Tibial nerve (tissue), 4 donors: ENCODE measurements around the gene KLHL40. TPM values are rescaled to one million over a fixed set of nuclear protein-coding genes. Genes with fewer than 3 reads are reported as not detected.

ENCODE experiments used
- DNase-seq, 2 donors: peaks; one replicate each; pipeline ENCODE4 v3.0.0-alpha.2; 2019; ENCODE audit warnings: low spot score in 2 of 2
- H3K27ac ChIP-seq, 4 donors: fragments of 200-600 bp; sonication (generic) in 3 of 4; one replicate each; pipeline ENCODE4 v1.5.1; 2017 to 2019; ENCODE audit warnings: mild to moderate bottlenecking in 1 of 4
- H3K27me3 ChIP-seq, 2 donors: fragments of 200-600 bp; sonication (generic) in 1 of 2; one replicate each; pipeline versions ENCODE4 v1.5.1 to v1.6.0; 2017 to 2019
- H3K36me3 ChIP-seq, 3 donors: fragments of 200-600 bp; sonication (generic); one replicate each; pipeline ENCODE4 v1.5.1; 2018 to 2019
- H3K4me1 ChIP-seq, 4 donors: fragments of 200-600 bp; sonication (generic) in 3 of 4; one replicate each; pipeline ENCODE4 v1.5.1; 2017 to 2019
- H3K4me3 ChIP-seq, 4 donors: fragments of 200-600 bp; sonication (generic) in 3 of 4; one replicate each; pipeline ENCODE4 v1.5.1; 2017 to 2019; ENCODE audit warnings: mild to moderate bottlenecking in 1 of 4, moderate library complexity in 1 of 4
- H3K9me3 ChIP-seq, 4 donors: fragments of 200-600 bp; sonication (generic) in 3 of 4; one replicate each; pipeline ENCODE4 v1.5.1; 2017 to 2019
- CTCF ChIP-seq, 5 experiments: fragments of 200-600 bp in 3 of 5; fragments of 450-650 bp in 2 of 5; sonication (generic) in 3 of 5; IDR thresholded peaks; one replicate each; pipeline ENCODE4 v1.5.1; 2016 to 2019; ENCODE audit warnings: antibody characterized with exemption in 5 of 5, mild to moderate bottlenecking in 3 of 5, moderate library complexity in 2 of 5
- EP300 ChIP-seq, 2 donors: sonication (generic); formaldehyde crosslinking; IDR thresholded peaks; one replicate each; pipeline ENCODE4 v1.6.1; 2017; ENCODE audit warnings: antibody characterized with exemption in 2 of 2, mild to moderate bottlenecking in 1 of 2
- POLR2A ChIP-seq, 2 donors: fragments of 450-650 bp; IDR thresholded peaks; one replicate each; pipeline ENCODE4 v1.6.1; 2017; ENCODE audit warnings: antibody characterized with exemption in 2 of 2, mild to moderate bottlenecking in 2 of 2, moderate library complexity in 2 of 2
- WGBS, 2 donors: methylation state at CpG; one replicate each; pipeline ENCODE4 v1.1.5; 2018; 5-methylcytosine and 5-hydroxymethylcytosine counted together
- total RNA-seq, 4 donors: library from RNA; depleted of rRNA; stranded (reverse); fragments of >200 nt; gene quantifications; one replicate each; pipeline ENCODE4 v1.1.0, GENCODE V29; 2016

KLHL40 gene
- total RNA-seq, 4 donors from 2014 or later, result 0.42 TPM; not detected in 3

GRCh38 chr3:42670051-42670576, 15.2 kb upstream of the KLHL40 start:
- Histone ChIP-seq H3K4me1 (peaks cover 0 to 25% (median 15%) of the 10 kb centered on the region in 4 donors), H3K9me3 (no peaks in the 10 kb centered on the region)

GRCh38 chr3:42670670-42671069, 14.7 kb upstream of the KLHL40 start:
- no peaks in the 10 kb centered on the region for H3K27me3 ChIP-seq
- H3K4me1 ChIP-seq, result peaks cover 0 to 25% (median 15%) of the 10 kb centered on the region in 4 donors
- H3K4me3 ChIP-seq, result no peak overlapping the region
- TF ChIP-seq POLR2A (IDR thresholded peaks at IDR 0.05), result no peak
- no peak for TF ChIP-seq CTCF (IDR thresholded peaks at IDR 0.05)
- TF ChIP-seq EP300 (IDR thresholded peaks at IDR 0.05), result no peak
- H3K27ac ChIP-seq, result no peak overlapping the region
- H3K36me3 ChIP-seq, result no peaks in the 10 kb centered on the region
- no peak for DNase-seq
- H3K9me3 ChIP-seq, result peaks cover 0 to 2% (median 0%) of the 10 kb centered on the region in 4 donors
- WGBS, 2 donors, result 89 to 100% methylated on average over 1 of the region's 1 CpG

More at GRCh38 chr3:42670051-42670576, 15.2 kb upstream of the KLHL40 start:
- Histone ChIP-seq H3K4me3 (no peak overlapping the region), H3K27ac (no peak overlapping the region), H3K36me3 (no peaks in the 10 kb centered on the region), H3K27me3 (no peaks in the 10 kb centered on the region)
- no peak for DNase-seq
- TF ChIP-seq POLR2A (IDR thresholded peaks at IDR 0.05) (no peak), EP300 (IDR thresholded peaks at IDR 0.05) (no peak), CTCF (IDR thresholded peaks at IDR 0.05) (no peak)
- WGBS, 2 donors, result 82% methylated on average over 7 of the region's 7 CpGs

GRCh38 chr3:42672515-42672914, 12.8 kb upstream of the KLHL40 start:
- 45 to 52% methylated on average over 1 of the region's 1 CpG for WGBS, 2 donors
- H3K9me3 ChIP-seq, result peaks cover 0 to 16% (median 0%) of the 10 kb centered on the region in 4 donors
- peaks cover 0 to 8% (median 7%) of the 10 kb centered on the region in 4 donors for H3K4me1 ChIP-seq
- TF ChIP-seq EP300 (IDR thresholded peaks at IDR 0.05) (no peak), CTCF (IDR thresholded peaks at IDR 0.05) (no peak), POLR2A (IDR thresholded peaks at IDR 0.05) (no peak)
- DNase-seq, result no peak
- no peaks in the 10 kb centered on the region for H3K36me3 ChIP-seq
- H3K27me3 ChIP-seq, result no peaks in the 10 kb centered on the region
- no peak overlapping the region for H3K27ac ChIP-seq
- H3K4me3 ChIP-seq, result no peak overlapping the region

GRCh38 chr3:42673082-42673481, 12.3 kb upstream of the KLHL40 start:
- no peaks in the 10 kb centered on the region for H3K27me3 ChIP-seq

More at GRCh38 chr3:42673082-42673481, 12.3 kb upstream of the KLHL40 start:
- TF ChIP-seq EP300 (IDR thresholded peaks at IDR 0.05) (no peak), POLR2A (IDR thresholded peaks at IDR 0.05) (no peak), CTCF (IDR thresholded peaks at IDR 0.05) (no peak)
- Histone ChIP-seq H3K9me3 (peaks cover 0 to 22% (median 0%) of the 10 kb centered on the region in 4 donors), H3K4me1 (peaks cover 0 to 3% (median 2%) of the 10 kb centered on the region in 4 donors), H3K36me3 (no peaks in the 10 kb centered on the region), H3K4me3 (no peak overlapping the region), H3K27ac (no peak overlapping the region)
- no peak for DNase-seq
